GM06990 (cell line): Measurements from ENCODE around the gene NHSL2.

ENCODE experiments used
- DNase-seq: peaks from one replicate; pipeline ENCODE4 v3.0.0-alpha.2; 2011; ENCODE audit not compliant: insufficient read length; ENCODE audit errors: extremely low read depth
- H3K27me3 ChIP-seq: replicated peaks from 2 replicates; pipeline ENCODE4 v1.6.0; 2011; ENCODE audit warnings: low read length; ENCODE audit not compliant: control insufficient read depth, insufficient read depth
- H3K36me3 ChIP-seq: 2 replicates; pipeline ENCODE4 v1.5.1; 2011; ENCODE audit warnings: low read length; ENCODE audit not compliant: control insufficient read depth, insufficient read depth
- H3K4me3 ChIP-seq: replicated peaks from 2 replicates; pipeline ENCODE4 v1.5.1; 2011; ENCODE audit warnings: low read depth, mild to moderate bottlenecking, control low read depth, low read length
- TF ChIP-seq, protein P1 (sequence below): IDR thresholded peaks from 2 replicates; pipeline ENCODE4 v1.5.1; 2011; ENCODE audit warnings: low read length, control low read depth, mild to moderate bottlenecking, inconsistent platforms; ENCODE audit not compliant: insufficient read depth, poor library complexity, severe bottlenecking

Gene NHSL2

DNA sequence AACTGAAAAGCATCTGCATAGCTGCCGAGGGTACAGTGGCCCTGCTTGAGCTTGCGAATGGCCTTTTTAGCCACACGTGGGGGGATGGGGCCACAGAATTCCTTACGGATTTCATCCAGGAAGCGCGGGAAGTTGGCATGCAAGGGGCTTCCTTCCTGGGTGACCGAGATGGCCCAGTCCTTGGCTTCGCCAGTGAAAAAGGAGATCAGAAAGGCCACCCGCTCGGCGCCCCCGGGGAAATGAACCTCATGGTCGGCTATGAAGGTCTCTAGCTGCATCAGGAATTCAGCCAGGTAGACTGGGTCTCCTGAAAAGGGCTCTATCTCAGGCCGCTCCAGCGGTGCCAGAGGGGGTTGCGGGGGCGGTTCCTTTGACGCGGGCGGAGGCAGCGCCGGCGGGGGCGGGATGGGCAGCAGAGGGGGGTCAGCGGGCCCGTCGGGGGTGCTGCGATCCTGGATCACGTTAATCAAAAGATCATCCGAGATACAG, 220.2 kb downstream of the NHSL2 start:
- no peaks in the 10 kb centered on the region for H3K36me3 ChIP-seq
- H3K4me3 ChIP-seq, result no peak overlapping the region
- H3K27me3 ChIP-seq, result no peaks in the 10 kb centered on the region; the same call in none of the 2 replicates
- TF ChIP-seq, protein P1, sequence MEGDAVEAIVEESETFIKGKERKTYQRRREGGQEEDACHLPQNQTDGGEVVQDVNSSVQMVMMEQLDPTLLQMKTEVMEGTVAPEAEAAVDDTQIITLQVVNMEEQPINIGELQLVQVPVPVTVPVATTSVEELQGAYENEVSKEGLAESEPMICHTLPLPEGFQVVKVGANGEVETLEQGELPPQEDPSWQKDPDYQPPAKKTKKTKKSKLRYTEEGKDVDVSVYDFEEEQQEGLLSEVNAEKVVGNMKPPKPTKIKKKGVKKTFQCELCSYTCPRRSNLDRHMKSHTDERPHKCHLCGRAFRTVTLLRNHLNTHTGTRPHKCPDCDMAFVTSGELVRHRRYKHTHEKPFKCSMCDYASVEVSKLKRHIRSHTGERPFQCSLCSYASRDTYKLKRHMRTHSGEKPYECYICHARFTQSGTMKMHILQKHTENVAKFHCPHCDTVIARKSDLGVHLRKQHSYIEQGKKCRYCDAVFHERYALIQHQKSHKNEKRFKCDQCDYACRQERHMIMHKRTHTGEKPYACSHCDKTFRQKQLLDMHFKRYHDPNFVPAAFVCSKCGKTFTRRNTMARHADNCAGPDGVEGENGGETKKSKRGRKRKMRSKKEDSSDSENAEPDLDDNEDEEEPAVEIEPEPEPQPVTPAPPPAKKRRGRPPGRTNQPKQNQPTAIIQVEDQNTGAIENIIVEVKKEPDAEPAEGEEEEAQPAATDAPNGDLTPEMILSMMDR, result no peak
- DNase-seq, result no peak

- DNase-seq, result peak; percentile 39
- peak within 1 kb of the TSS; percentile 32 for H3K4me3 ChIP-seq
- TF ChIP-seq, protein P1, result no peak
- no peaks in the 10 kb centered on the region; the same call in none of the 2 replicates for H3K27me3 ChIP-seq
- no peaks in the 10 kb centered on the region for H3K36me3 ChIP-seq
Observed at GRCh38 chrX:72131317-72132294, 221.0 kb downstream of the NHSL2 start, which contains the start of gene RTL5. Gene RTL5, minus strand, starts transcription at chrX:72131915.

GRCh38 chrX:72132456-72132855, 221.8 kb downstream of the NHSL2 start:
- no peak overlapping the region; the same call in 1 of the 2 replicates for H3K4me3 ChIP-seq
- H3K36me3 ChIP-seq, result no peaks in the 10 kb centered on the region
- no peak for DNase-seq
- no peaks in the 10 kb centered on the region; the same call in none of the 2 replicates for H3K27me3 ChIP-seq
- TF ChIP-seq, protein P1, result no peak

GRCh38 chrX:72133851-72134546, 223.4 kb downstream of the NHSL2 start:
- H3K27me3 ChIP-seq, result no peaks in the 10 kb centered on the region; the same call in none of the 2 replicates
- no peaks in the 10 kb centered on the region for H3K36me3 ChIP-seq
- TF ChIP-seq, protein P1, result no peak
- no peak overlapping the region for H3K4me3 ChIP-seq
- no peak for DNase-seq

DNA sequence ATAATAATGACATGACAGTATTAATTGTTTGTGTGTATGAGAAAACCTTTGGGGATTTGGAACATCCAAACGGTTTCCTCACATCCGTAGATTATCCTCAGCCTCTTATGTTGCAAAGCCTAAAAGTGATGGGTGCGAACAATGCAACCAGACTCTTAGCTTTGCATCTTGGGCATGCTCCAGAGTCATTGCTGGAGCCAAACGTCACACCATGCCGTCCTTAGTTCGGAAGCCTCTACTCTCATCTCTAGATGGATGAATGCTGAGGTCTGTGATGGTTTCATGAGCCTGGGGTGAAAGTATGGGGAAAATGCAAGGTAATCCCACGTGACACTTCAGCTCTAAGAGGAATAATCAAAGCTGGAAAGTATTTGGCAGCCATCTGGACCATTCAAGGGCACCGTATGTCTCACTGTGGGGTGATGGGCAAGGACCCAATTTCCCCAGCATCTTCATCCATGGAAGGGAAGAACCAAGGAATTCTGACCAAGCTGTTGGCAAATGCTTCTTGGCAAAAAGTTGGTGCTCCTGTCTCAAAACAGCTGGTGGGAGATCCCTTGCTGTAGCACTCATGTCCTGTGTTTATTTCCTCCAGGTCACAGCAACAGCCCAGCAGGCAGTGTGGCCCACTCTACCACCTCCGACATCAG, 227.3 kb downstream of the NHSL2 start:
- TF ChIP-seq, protein P1, result no peak
- Histone ChIP-seq H3K27me3 (no peaks in the 10 kb centered on the region; the same call in 1 of the 2 replicates), H3K36me3 (no peaks in the 10 kb centered on the region), H3K4me3 (no peak overlapping the region)
- DNase-seq, result no peak
